NOMO-1 (cell line): Measurements from ENCODE around the gene S1PR3.

Source experiments
- DNase-seq, 2 experiments: peaks; one replicate each; lab custom pipeline; 2025; ENCODE audit not compliant: unreplicated experiment in 2 of 2; lab: John Stamatoyannopoulos, UW

The S1PR3 gene

GRCh38 chr9:88968799-88969198, 22.5 kb upstream of the S1PR3 start:
- no peak for DNase-seq

GRCh38 chr9:88969646-88970373, 21.5 kb upstream of the S1PR3 start:
- DNase-seq = no peak

GRCh38 chr9:88971131-88971960, 19.9 kb upstream of the S1PR3 start:
- no peak for DNase-seq

- DNase-seq = no peak
Measured at GRCh38 chr9:88972401-88972800, 18.9 kb upstream of the S1PR3 start.

- no peak for DNase-seq
Measured at GRCh38 chr9:88973281-88974045, 17.8 kb upstream of the S1PR3 start.

- DNase-seq = no peak
Measured at GRCh38 chr9:88974641-88975040, 16.6 kb upstream of the S1PR3 start.

- DNase-seq = no peak
Measured at GRCh38 chr9:88975966-88976889, 15.0 kb upstream of the S1PR3 start.

- DNase-seq = no peak
Measured at GRCh38 chr9:88976890-88977257, 14.4 kb upstream of the S1PR3 start.

GRCh38 chr9:88978034-88978433, 13.2 kb upstream of the S1PR3 start:
- no peak for DNase-seq

- DNase-seq = no peak
Measured at GRCh38 chr9:88979021-88979420, 12.2 kb upstream of the S1PR3 start.

- DNase-seq = no peak
Measured at GRCh38 chr9:88979791-88980190, 11.5 kb upstream of the S1PR3 start.

- no peak for DNase-seq
Measured at GRCh38 chr9:88980740-88981203, 10.5 kb upstream of the S1PR3 start.

- no peak for DNase-seq
Measured at GRCh38 chr9:88983865-88984542, 7.3 kb upstream of the S1PR3 start.

GRCh38 chr9:88984543-88984883, 6.8 kb upstream of the S1PR3 start:
- no peak for DNase-seq

GRCh38 chr9:88985616-88986015, 5.7 kb upstream of the S1PR3 start:
- no peak for DNase-seq

GRCh38 chr9:88986776-88987175, 4.5 kb upstream of the S1PR3 start:
- no peak for DNase-seq

- no peak for DNase-seq
Measured at GRCh38 chr9:88987661-88988060, 3.6 kb upstream of the S1PR3 start.

GRCh38 chr9:88988796-88989641, 2.2 kb upstream of the S1PR3 start:
- DNase-seq = peak; percentile 30 to 80
